Activated CD4-positive, alpha-beta T cell treated with anti-CD3 and anti-CD28 coated beads, Interleukin-2, amount 10 ng/mL, durations not matched to agents 24 days and 14 days (primary cell): Measurements from ENCODE around the gene DSCAM. TPM values are rescaled to one million over a fixed set of nuclear protein-coding genes. Genes with fewer than 3 reads are reported as not detected.

Source experiments
- DNase-seq: peaks from one replicate; pipeline ENCODE4 v3.0.0; 2022
- H3K27ac Mint-ChIP-seq: one replicate; pipeline ENCODE4 v1.8.0; 2022; ENCODE audit warnings: mild to moderate bottlenecking, mixed read lengths
- H3K27me3 Mint-ChIP-seq: one replicate; pipeline ENCODE4 v1.8.0; 2022; ENCODE audit warnings: mixed read lengths
- H3K36me3 Mint-ChIP-seq: one replicate; pipeline ENCODE4 v1.8.0; 2022; ENCODE audit warnings: low read depth, mild to moderate bottlenecking, mixed read lengths
- H3K4me1 Mint-ChIP-seq: one replicate; pipeline ENCODE4 v1.8.0; 2021; ENCODE audit warnings: mixed read lengths
- H3K4me3 Mint-ChIP-seq: one replicate; pipeline ENCODE4 v1.8.0; 2022; ENCODE audit warnings: mild to moderate bottlenecking, moderate library complexity, mixed read lengths
- H3K9me3 Mint-ChIP-seq: one replicate; pipeline ENCODE4 v1.8.0; 2021; ENCODE audit warnings: mixed read lengths
- intact Hi-C: fragments of 100-400 bp; cut with micrococcal nuclease; formaldehyde crosslinking; loops from one replicate; pipeline ENCODE4 v1.15.1; 2023
- total RNA-seq: library from RNA; stranded (reverse); gene quantifications from 2 replicates; pipeline ENCODE4 v1.2.3, GENCODE V29; 2022

The DSCAM gene
- total RNA-seq, 1 donor from 2014 or later = not detected

DNA sequence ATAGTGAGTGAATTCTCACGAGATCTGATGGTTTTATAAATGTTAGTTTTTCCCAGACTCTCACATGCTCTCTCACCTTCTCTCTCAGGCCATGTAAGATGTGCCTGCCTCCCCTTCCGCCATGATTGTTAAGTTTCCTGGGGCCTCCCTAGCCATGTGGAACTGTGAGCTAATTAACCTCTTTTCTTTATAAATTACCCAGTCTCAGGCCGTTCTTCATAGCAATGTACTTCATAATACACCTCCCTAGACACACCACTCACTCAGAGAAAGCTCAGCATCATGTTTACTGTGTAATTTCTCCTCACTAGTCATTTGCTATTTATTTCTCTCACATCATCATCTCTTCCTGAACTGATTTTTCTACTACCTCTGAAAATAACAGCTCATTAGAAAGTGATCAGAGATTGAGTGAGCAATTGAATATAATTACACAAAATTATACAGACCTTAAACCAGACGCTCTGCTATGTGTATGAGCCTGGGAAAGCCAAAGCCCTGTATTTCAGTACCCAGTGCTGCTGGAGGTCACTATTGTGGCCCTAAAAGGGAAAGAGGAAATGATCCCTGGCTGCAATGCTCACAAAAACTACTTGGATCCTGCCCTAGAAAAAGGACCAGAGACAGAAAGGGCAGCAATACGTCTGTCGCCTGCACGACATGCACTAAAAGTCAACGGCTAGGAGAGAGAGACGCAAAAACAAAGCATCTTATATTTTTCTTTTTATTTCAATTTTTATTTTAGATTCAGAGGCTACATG is 284.5 kb downstream of the DSCAM start:
- no peaks in the 10 kb centered on the region for H3K4me1 Mint-ChIP-seq
- no peak overlapping the region for H3K27ac Mint-ChIP-seq
- no peak for DNase-seq

DNA sequence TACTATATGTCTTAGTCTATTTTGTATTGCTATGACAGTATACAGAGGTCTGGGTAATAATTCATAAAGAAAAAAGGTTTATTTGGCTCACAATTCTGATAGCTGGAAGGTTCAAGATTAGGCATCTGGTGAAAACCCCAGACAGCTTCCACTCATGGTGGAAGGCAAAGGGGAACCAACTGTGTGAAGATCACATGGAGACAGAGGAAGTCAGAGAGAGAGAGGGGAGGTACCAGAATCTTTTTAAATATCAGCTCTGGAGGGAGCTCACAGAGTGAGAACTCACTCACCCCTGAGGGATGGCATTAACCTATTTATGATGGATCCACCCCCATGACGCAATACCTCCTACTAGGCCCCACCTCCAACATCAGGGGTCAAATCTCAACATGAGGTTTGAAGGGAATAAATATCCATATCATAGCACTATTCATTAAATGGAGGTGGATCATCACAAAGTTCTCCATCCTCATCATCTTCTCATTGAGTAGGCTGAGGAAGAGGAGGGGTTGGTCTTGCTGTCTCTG is 290.5 kb downstream of the DSCAM start:
- DNase-seq = no peak
- Mint-ChIP-seq H3K4me3 (no peak overlapping the region), H3K9me3 (peaks cover 8% of the 10 kb centered on the region), H3K27ac (no peak overlapping the region), H3K36me3 (no peaks in the 10 kb centered on the region), H3K4me1 (no peaks in the 10 kb centered on the region), H3K27me3 (no peaks in the 10 kb centered on the region)
- intact Hi-C loops = no loop called here

More for the DNA sequence above, 284.5 kb downstream of the DSCAM start:
- intact Hi-C loops = no loop called here
- Mint-ChIP-seq H3K27me3 (no peaks in the 10 kb centered on the region), H3K9me3 (peaks cover 5% of the 10 kb centered on the region), H3K4me3 (no peak overlapping the region), H3K36me3 (no peaks in the 10 kb centered on the region)

DNA sequence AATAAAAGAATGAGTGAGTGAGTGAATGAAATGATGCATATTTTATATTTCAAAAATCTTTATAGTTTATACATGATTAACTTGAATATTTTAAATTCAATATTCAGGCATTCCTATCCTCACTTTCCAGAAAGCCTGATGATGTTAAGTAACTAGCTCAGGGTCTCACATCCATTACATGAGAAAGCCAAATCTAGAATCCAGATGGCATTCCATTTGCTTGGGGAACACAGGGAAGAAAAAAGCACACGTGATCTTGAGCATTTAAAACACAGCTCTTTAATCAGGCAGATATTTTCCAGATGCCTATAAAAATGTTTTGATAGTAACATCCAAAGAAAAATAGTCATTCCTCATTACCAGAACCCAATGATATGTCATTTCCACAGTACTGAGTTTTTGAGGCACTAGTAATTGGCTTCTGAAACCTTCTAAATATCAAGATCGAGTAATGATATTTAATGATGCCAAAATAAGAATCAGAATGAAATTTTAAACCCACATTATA is 291.9 kb downstream of the DSCAM start:
- no peak overlapping the region for H3K27ac Mint-ChIP-seq
- DNase-seq = no peak
- intact Hi-C loops = no loop called here
- peaks cover 8% of the 10 kb centered on the region for H3K9me3 Mint-ChIP-seq
- no peak overlapping the region for H3K4me3 Mint-ChIP-seq
- no peaks in the 10 kb centered on the region for H3K4me1 Mint-ChIP-seq
- no peaks in the 10 kb centered on the region for H3K36me3 Mint-ChIP-seq
- H3K27me3 Mint-ChIP-seq = no peaks in the 10 kb centered on the region

DNA sequence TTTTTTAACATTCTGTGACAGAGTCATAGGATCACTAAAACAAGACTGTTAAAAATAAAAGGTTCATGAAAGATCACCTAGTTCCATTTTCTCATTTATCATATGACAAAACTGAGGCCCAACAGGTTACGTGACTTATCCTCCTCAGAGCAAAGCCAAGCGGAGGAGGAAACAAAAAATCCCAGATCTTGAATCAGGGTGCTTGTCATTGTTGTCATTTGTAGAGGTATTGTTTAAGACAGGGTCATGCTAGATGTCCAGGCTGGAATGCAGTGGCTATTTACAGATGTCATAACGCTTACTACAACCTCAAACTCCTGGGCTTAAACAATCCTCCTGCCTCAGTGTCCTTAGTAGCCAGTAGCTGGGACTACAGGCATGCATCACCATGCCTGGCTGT is 293.2 kb downstream of the DSCAM start:
- Mint-ChIP-seq H3K36me3 (no peaks in the 10 kb centered on the region), H3K4me3 (no peak overlapping the region)

DNA sequence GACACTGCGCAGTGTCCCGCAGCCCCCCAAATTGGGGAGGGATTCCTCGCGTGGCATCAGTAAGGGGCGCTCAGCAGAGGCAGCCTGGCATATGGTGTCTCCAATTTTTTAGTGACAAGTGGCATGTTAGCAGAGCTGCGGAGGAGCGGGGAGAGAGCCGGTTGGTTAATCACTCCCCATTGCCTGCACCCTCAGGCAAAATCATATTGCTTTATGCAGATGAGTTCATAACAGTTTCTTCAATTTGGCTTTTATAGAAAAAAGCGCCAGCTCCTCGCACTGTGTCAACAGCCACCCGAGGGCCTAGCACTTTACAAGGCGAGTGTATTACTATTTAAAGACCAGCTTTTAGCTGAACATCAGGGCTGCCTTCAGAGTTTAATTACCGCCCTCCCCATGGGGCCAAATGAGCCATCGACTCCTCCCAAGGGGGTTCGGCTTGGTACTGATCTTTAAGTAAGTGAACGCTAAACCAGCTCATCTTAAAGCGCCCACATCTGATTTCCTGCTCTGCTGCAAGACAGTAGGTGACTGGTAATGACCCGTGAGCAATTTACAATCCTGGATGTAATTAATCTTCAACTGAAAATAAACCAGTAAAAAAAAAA is 298.9 kb downstream of the DSCAM start:
- Mint-ChIP-seq H3K36me3 (no peaks in the 10 kb centered on the region), H3K9me3 (peaks cover 3% of the 10 kb centered on the region), H3K4me3 (no peak overlapping the region), H3K27ac (no peak overlapping the region), H3K4me1 (no peaks in the 10 kb centered on the region), H3K27me3 (no peaks in the 10 kb centered on the region)
- intact Hi-C loops = no loop called here
- no peak for DNase-seq

More for the DNA sequence above, 293.2 kb downstream of the DSCAM start:
- DNase-seq = no peak
- Mint-ChIP-seq H3K27ac (no peak overlapping the region), H3K27me3 (no peaks in the 10 kb centered on the region), H3K9me3 (peaks cover 8% of the 10 kb centered on the region), H3K4me1 (no peaks in the 10 kb centered on the region)
- intact Hi-C loops = no loop called here

DNA sequence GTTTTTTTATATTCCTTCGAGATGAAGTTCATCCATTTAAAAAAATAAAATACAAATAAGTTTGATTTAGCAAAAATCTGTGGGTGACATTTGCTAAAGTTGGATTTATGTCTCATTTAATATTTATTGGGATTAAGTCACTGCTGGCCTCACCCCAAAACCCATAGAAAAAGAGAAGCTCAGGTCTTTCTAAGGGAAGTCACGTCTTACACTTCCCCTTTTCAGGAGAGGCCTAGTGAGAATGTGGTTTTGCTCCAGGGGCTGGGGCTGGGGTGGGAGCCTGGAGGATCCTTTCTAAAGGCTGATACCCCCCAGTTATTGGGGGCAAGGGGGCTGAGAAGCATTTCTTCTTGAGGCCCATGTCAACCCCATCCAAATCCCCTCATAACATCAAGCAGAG is 300.3 kb downstream of the DSCAM start:
- Mint-ChIP-seq H3K9me3 (no peaks in the 10 kb centered on the region), H3K27me3 (no peaks in the 10 kb centered on the region), H3K36me3 (no peaks in the 10 kb centered on the region), H3K27ac (no peak overlapping the region), H3K4me3 (no peak overlapping the region), H3K4me1 (no peaks in the 10 kb centered on the region)
- intact Hi-C loops = no loop called here
- no peak for DNase-seq

DNA sequence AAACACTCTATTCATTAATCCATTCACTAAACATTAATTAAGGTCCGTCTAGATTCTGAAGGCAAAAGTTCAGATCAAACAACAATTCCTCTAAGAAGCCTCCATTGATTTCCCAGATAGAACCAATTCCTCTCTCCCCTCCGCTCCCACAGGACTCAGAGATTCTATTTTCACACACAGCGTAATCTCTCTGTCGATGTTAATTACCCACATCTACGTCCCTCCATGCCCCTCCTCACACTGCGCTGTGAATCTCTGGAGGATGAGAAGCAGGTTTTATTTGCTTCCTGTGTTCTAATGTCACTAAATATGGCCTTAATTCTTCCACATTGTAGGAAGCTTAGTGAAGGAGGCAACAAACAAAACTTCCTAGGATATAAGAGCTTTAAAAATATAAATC is 306.7 kb downstream of the DSCAM start:
- Mint-ChIP-seq H3K27ac (no peak overlapping the region), H3K27me3 (no peaks in the 10 kb centered on the region), H3K4me1 (no peaks in the 10 kb centered on the region), H3K9me3 (no peaks in the 10 kb centered on the region), H3K36me3 (no peaks in the 10 kb centered on the region), H3K4me3 (no peak overlapping the region)
- intact Hi-C loops = no loop called here
- DNase-seq = no peak

DNA sequence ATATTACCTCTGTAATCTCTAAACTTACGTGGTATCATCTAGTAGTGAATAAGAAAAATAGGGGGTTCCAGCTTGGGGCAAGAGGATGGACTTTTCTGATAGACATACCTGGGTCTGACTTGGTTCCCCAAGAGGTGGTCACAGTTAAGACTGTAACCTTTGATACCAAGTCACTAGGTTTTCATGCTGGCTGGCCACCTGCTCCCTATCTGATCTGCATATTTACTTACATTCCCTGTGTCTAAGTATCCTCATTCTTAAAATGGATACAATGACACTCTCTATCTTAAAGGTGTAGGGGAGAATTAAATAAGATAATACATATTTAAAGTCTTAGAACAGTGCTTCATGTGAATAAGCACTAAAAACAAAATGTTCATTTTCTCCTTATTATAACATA is 312.1 kb downstream of the DSCAM start:
- H3K4me3 Mint-ChIP-seq = no peak overlapping the region
- no peaks in the 10 kb centered on the region for H3K9me3 Mint-ChIP-seq
- H3K27me3 Mint-ChIP-seq = no peaks in the 10 kb centered on the region
- DNase-seq = no peak
- H3K27ac Mint-ChIP-seq = no peak overlapping the region
- no peaks in the 10 kb centered on the region for H3K4me1 Mint-ChIP-seq
- intact Hi-C loops = no loop called here
- H3K36me3 Mint-ChIP-seq = no peaks in the 10 kb centered on the region

DNA sequence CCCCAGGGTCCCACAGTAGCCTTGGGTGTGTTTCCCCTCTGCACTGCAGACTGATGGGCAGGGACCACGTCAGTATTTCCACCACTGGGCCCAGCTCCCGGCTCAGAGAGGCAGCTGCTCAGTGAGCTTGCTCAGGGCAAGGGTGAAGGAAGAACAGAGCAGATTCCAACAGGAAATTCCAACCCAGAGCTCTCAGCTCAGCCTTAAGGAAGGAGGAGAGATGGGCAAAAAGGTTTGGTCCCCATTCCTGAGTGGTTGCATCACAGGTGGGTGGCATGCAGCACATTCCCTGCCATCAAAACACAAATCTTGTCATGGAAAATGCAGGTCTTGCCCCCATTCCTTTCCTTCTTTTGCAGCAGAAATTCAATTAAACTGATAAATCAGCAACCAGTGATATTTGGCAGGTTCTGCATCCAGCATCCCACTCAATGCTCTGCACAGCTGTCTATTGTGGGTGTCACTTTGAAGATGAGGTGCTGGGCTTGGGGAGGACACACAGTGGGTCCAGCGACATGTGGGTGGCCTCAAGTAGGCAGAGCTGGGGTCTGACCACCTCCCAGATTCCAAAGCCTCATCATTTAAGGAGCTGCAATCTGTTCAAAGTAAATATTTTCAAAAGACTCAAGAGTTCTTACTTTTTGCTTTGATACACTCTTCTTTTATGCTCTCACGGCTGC is 315.4 kb downstream of the DSCAM start:
- H3K4me3 Mint-ChIP-seq = no peak overlapping the region
- intact Hi-C loops = no loop called here

DNA sequence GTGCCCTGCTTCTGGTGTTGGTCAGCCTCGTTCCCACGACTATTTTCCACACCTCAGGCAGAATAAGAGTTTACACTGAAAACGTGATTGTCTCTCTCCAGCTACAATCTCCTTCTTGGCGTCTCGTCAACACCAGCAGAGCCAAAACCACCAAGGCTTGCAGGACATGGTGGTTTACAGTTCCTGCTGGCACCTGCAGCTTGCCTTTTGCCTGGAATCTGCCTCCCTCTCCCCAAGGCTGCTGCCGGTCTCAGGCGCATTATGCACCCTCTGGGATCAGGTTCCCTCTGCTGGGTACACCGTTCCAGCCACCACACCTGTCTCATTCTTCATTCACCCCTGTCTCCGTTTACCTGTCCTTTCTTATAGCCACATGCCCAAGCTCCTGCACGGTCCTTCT is 315.9 kb downstream of the DSCAM start:
- Mint-ChIP-seq H3K4me3 (no peak overlapping the region), H3K4me1 (no peaks in the 10 kb centered on the region), H3K9me3 (no peaks in the 10 kb centered on the region), H3K27me3 (no peaks in the 10 kb centered on the region), H3K27ac (no peak overlapping the region), H3K36me3 (no peaks in the 10 kb centered on the region)
- DNase-seq = no peak
- intact Hi-C loops = no loop called here

More for the DNA sequence above, 315.4 kb downstream of the DSCAM start:
- H3K27ac Mint-ChIP-seq = no peak overlapping the region
- DNase-seq = no peak
- no peaks in the 10 kb centered on the region for H3K9me3 Mint-ChIP-seq
- no peaks in the 10 kb centered on the region for H3K4me1 Mint-ChIP-seq
- H3K27me3 Mint-ChIP-seq = no peaks in the 10 kb centered on the region
- no peaks in the 10 kb centered on the region for H3K36me3 Mint-ChIP-seq

DNA sequence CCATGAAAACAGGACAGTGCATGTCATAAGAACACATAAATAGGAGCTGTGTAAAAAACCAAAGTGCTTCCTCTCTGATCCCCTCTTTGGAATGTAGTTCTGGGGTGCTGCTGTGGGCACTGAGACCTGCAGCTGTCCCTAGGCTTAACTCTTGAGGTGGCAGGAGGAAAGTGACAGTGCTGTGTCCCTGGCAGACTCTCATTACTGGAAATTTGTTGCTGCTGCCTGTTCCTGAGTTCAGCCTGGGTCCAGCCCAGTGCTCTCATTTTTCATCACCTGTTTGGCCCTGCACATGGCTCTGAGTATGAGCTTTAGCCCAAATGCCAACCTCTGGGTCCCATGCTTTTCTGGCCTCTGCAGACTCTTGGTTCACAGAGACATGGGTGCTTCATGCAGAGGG is 329.3 kb downstream of the DSCAM start:
- Mint-ChIP-seq H3K4me1 (no peaks in the 10 kb centered on the region), H3K9me3 (peaks cover 4% of the 10 kb centered on the region), H3K36me3 (no peaks in the 10 kb centered on the region), H3K27me3 (no peaks in the 10 kb centered on the region), H3K4me3 (no peak overlapping the region), H3K27ac (no peak overlapping the region)
- intact Hi-C loops = no loop called here
- DNase-seq = no peak

DNA sequence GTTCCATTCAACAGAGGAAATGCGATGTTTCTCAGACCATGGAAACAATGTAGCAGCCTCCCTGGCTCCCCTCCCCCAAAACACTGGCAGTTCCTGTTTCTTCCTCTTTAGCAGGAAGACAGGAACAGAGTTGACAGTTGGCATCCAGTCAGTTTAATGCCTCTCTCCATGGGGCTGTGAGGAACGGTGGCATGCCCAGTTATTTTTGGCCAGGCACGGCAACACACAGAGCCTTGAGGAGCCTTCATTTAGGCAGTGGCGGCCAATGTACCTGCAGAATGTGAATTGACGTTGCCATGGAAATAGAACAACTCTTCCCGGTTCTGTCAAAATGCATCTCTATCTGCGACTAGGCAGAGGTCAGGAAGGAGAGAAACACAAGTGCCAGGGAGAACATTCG is 330.6 kb downstream of the DSCAM start:
- intact Hi-C loops = no loop called here
- Mint-ChIP-seq H3K4me3 (no peak overlapping the region), H3K27me3 (no peaks in the 10 kb centered on the region), H3K9me3 (no peaks in the 10 kb centered on the region), H3K27ac (no peak overlapping the region), H3K4me1 (no peaks in the 10 kb centered on the region), H3K36me3 (no peaks in the 10 kb centered on the region)
- no peak for DNase-seq

DNA sequence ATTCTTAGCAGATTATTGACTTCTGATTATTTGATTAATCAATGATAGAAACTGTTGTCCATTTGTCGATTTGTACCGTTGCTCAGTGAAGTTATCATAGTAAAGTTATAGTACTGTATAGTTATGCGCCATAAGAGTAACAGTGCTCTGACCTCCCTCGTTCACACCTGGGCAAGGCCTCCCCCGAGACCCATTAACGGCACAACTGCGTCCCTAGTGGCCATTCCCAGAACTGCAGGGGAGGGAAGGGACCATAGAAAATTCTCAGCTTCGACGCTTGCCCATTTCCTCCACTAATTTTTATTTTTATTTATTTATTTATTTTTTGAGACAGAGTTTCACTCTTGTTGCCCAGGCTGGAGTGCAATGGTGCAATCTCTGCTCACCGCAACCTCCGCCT is 334.4 kb downstream of the DSCAM start:
- DNase-seq = no peak
- no peaks in the 10 kb centered on the region for H3K4me1 Mint-ChIP-seq
- no peaks in the 10 kb centered on the region for H3K36me3 Mint-ChIP-seq

DNA sequence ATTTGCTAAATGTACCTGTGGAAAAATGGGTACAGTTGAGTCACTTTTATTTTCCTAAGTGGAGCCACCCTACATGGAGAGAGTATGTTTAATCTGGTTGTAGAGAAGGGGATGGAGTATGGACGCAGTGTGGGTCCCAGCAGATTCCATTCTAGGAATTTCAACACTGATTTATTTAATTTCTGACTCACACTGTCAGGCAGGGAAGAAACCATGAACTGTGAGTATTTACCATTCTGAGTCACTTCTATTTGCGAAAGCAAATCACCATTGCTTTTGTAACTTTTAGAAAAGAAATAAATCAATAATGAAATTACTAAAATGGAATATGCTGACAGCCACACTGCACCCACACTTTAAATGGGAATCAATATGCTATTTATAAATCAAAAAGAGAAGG is 339.0 kb downstream of the DSCAM start:
- no peaks in the 10 kb centered on the region for H3K4me1 Mint-ChIP-seq
- no peak for DNase-seq
- H3K4me3 Mint-ChIP-seq = no peak overlapping the region
- intact Hi-C loops = no loop called here
- no peaks in the 10 kb centered on the region for H3K27me3 Mint-ChIP-seq
- no peaks in the 10 kb centered on the region for H3K36me3 Mint-ChIP-seq
- H3K9me3 Mint-ChIP-seq = no peaks in the 10 kb centered on the region
- H3K27ac Mint-ChIP-seq = no peak overlapping the region

More for the DNA sequence above, 334.4 kb downstream of the DSCAM start:
- intact Hi-C loops = no loop called here
- Mint-ChIP-seq H3K27me3 (no peaks in the 10 kb centered on the region), H3K9me3 (no peaks in the 10 kb centered on the region), H3K27ac (no peak overlapping the region), H3K4me3 (no peak overlapping the region)
